Ascending aorta (tissue), 2 donors: ENCODE data around the gene ATP6V1G3. TPM values are rescaled to one million over a fixed set of nuclear protein-coding genes. Genes with fewer than 3 reads are reported as not detected.

Experiments used
- DNase-seq, 2 donors: peaks; one replicate each; pipeline ENCODE4 v3.0.0-alpha.2; 2019; ENCODE audit warnings: low spot score in 2 of 2
- H3K27ac ChIP-seq, 2 donors: fragments of 200-600 bp; sonication (generic); one replicate each; pipeline ENCODE4 v1.5.1; 2016 to 2017; ENCODE audit warnings: mild to moderate bottlenecking in 1 of 2
- H3K27me3 ChIP-seq: fragments of 200-600 bp; sonication (generic); one replicate; pipeline ENCODE4 v1.5.1; 2017
- H3K36me3 ChIP-seq, 2 donors: fragments of 200-600 bp; sonication (generic); one replicate each; pipeline ENCODE4 v1.5.1; 2016
- H3K4me1 ChIP-seq, 2 donors: fragments of 200-600 bp; sonication (generic); one replicate each; pipeline ENCODE4 v1.5.1; 2016 to 2017; ENCODE audit warnings: mild to moderate bottlenecking in 1 of 2
- H3K4me3 ChIP-seq, 2 donors: fragments of 200-600 bp; sonication (generic); one replicate each; pipeline ENCODE4 v1.5.1; 2016 to 2017; ENCODE audit warnings: mild to moderate bottlenecking in 1 of 2
- H3K9me3 ChIP-seq, 2 donors: fragments of 200-600 bp; sonication (generic); one replicate each; pipeline ENCODE4 v1.5.1; 2016
- CTCF ChIP-seq, 3 experiments: fragments of 200-600 bp in 2 of 3; fragments of 450-650 bp in 1 of 3; sonication (generic) in 2 of 3; IDR thresholded peaks; one replicate each; pipeline ENCODE4 v1.5.1; 2016 to 2019; ENCODE audit warnings: antibody characterized with exemption in 3 of 3, mild to moderate bottlenecking in 1 of 3, moderate library complexity in 1 of 3
- intact Hi-C: fragments of 100-400 bp; cut with DNase I; formaldehyde crosslinking; loops from one replicate; pipeline ENCODE4 v1.15.1; 2023
- total RNA-seq: library from RNA; depleted of rRNA; stranded (reverse); fragments of >200 nt; gene quantifications from one replicate; pipeline ENCODE4 v1.1.0, GENCODE V29; 2016

Gene ATP6V1G3
- total RNA-seq, 1 donor from 2014 or later: not detected

GRCh38 chr1:198549866-198550265, 9.4 kb upstream of the ATP6V1G3 start:
- DNase-seq: no peak
- Histone ChIP-seq H3K4me1 (no peaks in the 10 kb centered on the region), H3K9me3 (no peaks in the 10 kb centered on the region), H3K27ac (no peak overlapping the region), H3K4me3 (no peak overlapping the region), H3K27me3 (no peaks in the 10 kb centered on the region), H3K36me3 (no peaks in the 10 kb centered on the region)
- no peak for TF ChIP-seq CTCF (IDR thresholded peaks at IDR 0.05)
- intact Hi-C loops: no loop called here

DNA sequence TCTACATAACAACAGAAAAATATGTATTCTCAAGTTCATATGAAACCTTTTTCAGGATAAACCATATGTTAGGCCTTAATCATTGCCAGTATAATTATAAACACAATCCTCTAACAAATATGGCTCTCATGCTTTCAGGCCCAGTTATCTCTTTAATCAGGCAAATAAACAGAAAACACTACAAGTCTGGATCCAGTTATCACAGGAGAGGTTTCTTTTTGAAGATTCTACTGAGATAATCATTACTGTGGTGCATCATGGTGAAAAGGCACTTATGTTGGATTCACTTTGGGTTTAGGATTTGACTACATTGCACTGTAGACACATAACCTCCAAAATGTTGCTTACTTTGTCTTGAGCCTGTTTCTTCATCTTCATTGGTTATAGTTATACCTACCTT, 8.4 kb upstream of the ATP6V1G3 start:
- H3K9me3 ChIP-seq: no peaks in the 10 kb centered on the region
- TF ChIP-seq CTCF (IDR thresholded peaks at IDR 0.05): no peak
- H3K4me1 ChIP-seq: no peaks in the 10 kb centered on the region
- H3K27me3 ChIP-seq: no peaks in the 10 kb centered on the region
- H3K4me3 ChIP-seq: no peak overlapping the region
- DNase-seq: no peak
- no peak overlapping the region for H3K27ac ChIP-seq
- intact Hi-C loops: no loop called here
- H3K36me3 ChIP-seq: no peaks in the 10 kb centered on the region

- intact Hi-C loops: no loop called here
- H3K36me3 ChIP-seq: no peaks in the 10 kb centered on the region
- no peak for TF ChIP-seq CTCF (IDR thresholded peaks at IDR 0.05)
These were observed 4.7 kb upstream of the ATP6V1G3 start for GRCh38 chr1:198545156-198545555.

DNA sequence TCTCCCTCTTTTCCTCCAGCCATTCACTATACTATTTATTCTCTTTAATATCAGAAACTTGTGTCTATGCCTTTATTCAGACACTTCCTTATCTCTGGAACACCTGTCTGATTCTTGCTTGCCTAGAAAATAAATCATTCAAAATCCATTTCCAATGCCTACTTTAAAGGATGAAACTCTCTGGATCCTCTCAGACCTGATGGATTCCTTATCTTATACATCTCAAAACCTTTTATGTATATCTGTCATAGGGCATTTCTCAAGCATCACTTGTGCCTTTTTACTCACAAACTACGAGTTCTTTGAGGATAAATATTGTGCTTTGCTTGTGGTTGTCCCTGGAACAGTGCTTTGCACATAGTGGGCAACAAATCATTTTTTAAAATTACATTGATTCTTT, 3.8 kb upstream of the ATP6V1G3 start:
- TF ChIP-seq CTCF (IDR thresholded peaks at IDR 0.05): no peak
- Histone ChIP-seq H3K36me3 (no peaks in the 10 kb centered on the region), H3K9me3 (no peaks in the 10 kb centered on the region), H3K4me1 (no peaks in the 10 kb centered on the region), H3K27ac (no peak overlapping the region), H3K27me3 (no peaks in the 10 kb centered on the region), H3K4me3 (no peak overlapping the region)
- DNase-seq: no peak
- intact Hi-C loops: no loop called here

More at GRCh38 chr1:198545156-198545555, 4.7 kb upstream of the ATP6V1G3 start:
- Histone ChIP-seq H3K27ac (no peak overlapping the region), H3K27me3 (no peaks in the 10 kb centered on the region), H3K9me3 (no peaks in the 10 kb centered on the region), H3K4me1 (no peaks in the 10 kb centered on the region), H3K4me3 (no peak overlapping the region)
- DNase-seq: no peak

DNA sequence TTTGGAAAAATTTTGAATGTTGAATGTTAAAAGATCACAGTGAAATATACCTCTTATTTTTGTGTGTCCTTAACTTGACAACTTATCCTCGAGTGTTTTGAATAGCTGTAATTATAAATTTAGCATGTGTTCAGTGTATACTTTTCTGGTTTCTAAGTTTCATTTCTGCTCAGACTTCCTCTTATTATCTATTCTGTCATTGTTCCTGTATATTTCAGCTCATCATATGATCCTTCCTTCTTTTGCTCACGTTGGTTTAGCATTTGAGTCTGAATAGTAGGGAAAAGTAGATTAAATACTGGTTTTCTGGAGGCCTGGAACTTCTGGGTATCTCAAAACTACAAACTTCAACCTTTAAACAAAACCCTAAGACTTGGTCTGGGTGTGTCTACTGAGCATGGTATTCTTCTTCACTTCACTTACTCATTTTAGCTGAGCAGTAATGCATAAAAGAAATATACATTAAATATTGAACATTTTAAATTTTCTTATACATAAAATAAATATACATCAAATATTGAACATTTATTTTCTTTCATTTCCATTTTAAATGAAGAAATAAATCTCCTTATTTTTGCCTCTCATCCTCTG, 3.3 kb upstream of the ATP6V1G3 start:
- TF ChIP-seq CTCF (IDR thresholded peaks at IDR 0.05): no peak
- DNase-seq: no peak
- Histone ChIP-seq H3K27ac (no peak overlapping the region), H3K4me1 (no peaks in the 10 kb centered on the region), H3K4me3 (no peak overlapping the region), H3K9me3 (no peaks in the 10 kb centered on the region), H3K36me3 (no peaks in the 10 kb centered on the region), H3K27me3 (no peaks in the 10 kb centered on the region)
- intact Hi-C loops: no loop called here

DNA sequence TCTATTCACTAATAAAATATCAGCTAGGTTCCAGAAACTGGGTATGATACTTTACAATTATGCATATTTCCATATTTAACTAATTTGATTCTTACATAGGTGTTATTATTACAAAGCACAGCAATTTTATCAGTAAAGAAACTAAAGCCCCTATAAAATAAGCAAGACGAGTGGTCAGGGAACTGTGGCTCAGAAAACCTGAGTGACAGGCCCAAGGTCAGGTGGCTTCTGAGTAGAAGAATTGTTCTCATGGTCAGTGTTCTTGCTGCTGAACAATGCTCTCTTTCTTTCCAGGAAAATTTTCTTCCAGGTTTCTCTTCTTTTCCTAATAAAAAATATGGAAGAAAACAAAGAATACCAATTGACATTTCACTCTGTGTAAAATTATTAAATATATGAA, 2.2 kb upstream of the ATP6V1G3 start:
- no peak for DNase-seq
- no peak for TF ChIP-seq CTCF (IDR thresholded peaks at IDR 0.05)
- Histone ChIP-seq H3K4me3 (no peak overlapping the region), H3K36me3 (no peaks in the 10 kb centered on the region), H3K4me1 (no peaks in the 10 kb centered on the region), H3K27ac (no peak overlapping the region), H3K9me3 (no peaks in the 10 kb centered on the region), H3K27me3 (no peaks in the 10 kb centered on the region)
- intact Hi-C loops: no loop called here
